Nephron (organoid): ENCODE results near the gene RSPO3.

Source experiments
- H3K27ac Mint-ChIP-seq, 3 experiments: 2 replicates each; pipeline ENCODE4 v1.8.0; 2020; ENCODE audit warnings: mixed read lengths in 3 of 3, mild to moderate bottlenecking in 2 of 3, moderate library complexity in 1 of 3
- H3K27me3 Mint-ChIP-seq: 2 replicates; pipeline ENCODE4 v1.8.0; 2021; ENCODE audit warnings: low read depth, mild to moderate bottlenecking, moderate library complexity, mixed read lengths
- H3K36me3 Mint-ChIP-seq: 2 replicates; pipeline ENCODE4 v1.8.0; 2020; ENCODE audit warnings: low read depth, mixed read lengths
- H3K4me1 Mint-ChIP-seq: 2 replicates; pipeline ENCODE4 v1.8.0; 2020; ENCODE audit warnings: mixed read lengths
- H3K4me3 Mint-ChIP-seq, 3 experiments: 2 replicates each; pipeline ENCODE4 v1.8.0; 2020; ENCODE audit warnings: mild to moderate bottlenecking in 3 of 3, mixed read lengths in 3 of 3, moderate library complexity in 2 of 3
- H3K9me3 Mint-ChIP-seq: 2 replicates; pipeline ENCODE4 v1.8.0; 2020; ENCODE audit warnings: mixed read lengths
- TF ChIP-seq, protein P1 (sequence below), 3 experiments: fragments of 200-600 bp; sonication (generic); IDR thresholded peaks; one replicate each; pipeline ENCODE4 v1.5.0; 2021; ENCODE audit warnings: antibody characterized with exemption in 3 of 3; ENCODE audit not compliant: unreplicated experiment in 3 of 3

RSPO3 gene

DNA sequence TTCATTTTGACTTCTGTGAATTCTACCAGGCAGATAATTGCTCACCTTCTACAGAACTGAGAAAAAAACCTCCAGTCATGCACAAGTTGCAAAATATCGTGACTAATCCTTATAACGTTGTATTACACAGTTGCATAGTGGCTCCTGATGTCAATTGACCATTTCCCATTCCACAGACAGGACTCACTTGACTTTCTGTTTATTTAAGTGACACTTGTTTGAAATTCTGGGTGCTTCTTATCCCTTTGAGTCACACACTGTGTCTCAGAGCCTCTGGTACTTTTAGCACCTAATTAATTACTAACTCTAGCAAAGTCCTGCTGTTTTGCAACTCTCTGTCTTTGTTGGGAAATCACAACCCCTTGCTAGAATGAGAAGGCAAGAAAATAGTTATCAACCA is 16.2 kb upstream of the RSPO3 start:
- H3K9me3 Mint-ChIP-seq: no peaks in the 10 kb centered on the region
- no peaks in the 10 kb centered on the region for H3K27me3 Mint-ChIP-seq
- no peaks in the 10 kb centered on the region for H3K36me3 Mint-ChIP-seq
- H3K4me3 Mint-ChIP-seq: no peak overlapping the region
- TF ChIP-seq, protein P1, sequence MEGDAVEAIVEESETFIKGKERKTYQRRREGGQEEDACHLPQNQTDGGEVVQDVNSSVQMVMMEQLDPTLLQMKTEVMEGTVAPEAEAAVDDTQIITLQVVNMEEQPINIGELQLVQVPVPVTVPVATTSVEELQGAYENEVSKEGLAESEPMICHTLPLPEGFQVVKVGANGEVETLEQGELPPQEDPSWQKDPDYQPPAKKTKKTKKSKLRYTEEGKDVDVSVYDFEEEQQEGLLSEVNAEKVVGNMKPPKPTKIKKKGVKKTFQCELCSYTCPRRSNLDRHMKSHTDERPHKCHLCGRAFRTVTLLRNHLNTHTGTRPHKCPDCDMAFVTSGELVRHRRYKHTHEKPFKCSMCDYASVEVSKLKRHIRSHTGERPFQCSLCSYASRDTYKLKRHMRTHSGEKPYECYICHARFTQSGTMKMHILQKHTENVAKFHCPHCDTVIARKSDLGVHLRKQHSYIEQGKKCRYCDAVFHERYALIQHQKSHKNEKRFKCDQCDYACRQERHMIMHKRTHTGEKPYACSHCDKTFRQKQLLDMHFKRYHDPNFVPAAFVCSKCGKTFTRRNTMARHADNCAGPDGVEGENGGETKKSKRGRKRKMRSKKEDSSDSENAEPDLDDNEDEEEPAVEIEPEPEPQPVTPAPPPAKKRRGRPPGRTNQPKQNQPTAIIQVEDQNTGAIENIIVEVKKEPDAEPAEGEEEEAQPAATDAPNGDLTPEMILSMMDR (IDR thresholded peaks at IDR 0.05; ENCODE audit: unreplicated experiment in 3 of 3): no peak
- no peak overlapping the region for H3K27ac Mint-ChIP-seq
- peaks cover 4% of the 10 kb centered on the region for H3K4me1 Mint-ChIP-seq

DNA sequence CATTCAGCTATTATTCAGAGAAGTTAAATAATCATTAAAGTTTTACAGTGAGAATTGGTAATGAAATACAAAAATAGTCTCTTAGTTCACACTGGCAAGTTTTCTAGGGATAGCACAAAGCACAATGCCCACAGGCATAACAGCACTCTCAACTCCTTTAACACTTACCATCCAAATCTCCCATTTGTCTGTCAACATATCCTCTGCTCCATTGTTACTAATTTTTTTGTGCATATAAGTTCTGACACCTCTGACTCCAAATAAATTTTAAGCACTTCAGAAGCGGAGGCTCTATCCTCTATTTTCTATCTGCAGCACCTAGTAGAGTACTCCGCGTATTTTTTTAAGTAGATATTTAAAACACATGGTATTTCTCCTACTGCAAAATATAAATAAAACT is 15.6 kb upstream of the RSPO3 start:
- Mint-ChIP-seq H3K4me3 (no peak overlapping the region), H3K27ac (no peak overlapping the region), H3K9me3 (no peaks in the 10 kb centered on the region), H3K36me3 (no peaks in the 10 kb centered on the region), H3K27me3 (no peaks in the 10 kb centered on the region), H3K4me1 (peaks cover 4% of the 10 kb centered on the region)
- TF ChIP-seq, protein P1 (IDR thresholded peaks at IDR 0.05; ENCODE audit: unreplicated experiment in 3 of 3): no peak

DNA sequence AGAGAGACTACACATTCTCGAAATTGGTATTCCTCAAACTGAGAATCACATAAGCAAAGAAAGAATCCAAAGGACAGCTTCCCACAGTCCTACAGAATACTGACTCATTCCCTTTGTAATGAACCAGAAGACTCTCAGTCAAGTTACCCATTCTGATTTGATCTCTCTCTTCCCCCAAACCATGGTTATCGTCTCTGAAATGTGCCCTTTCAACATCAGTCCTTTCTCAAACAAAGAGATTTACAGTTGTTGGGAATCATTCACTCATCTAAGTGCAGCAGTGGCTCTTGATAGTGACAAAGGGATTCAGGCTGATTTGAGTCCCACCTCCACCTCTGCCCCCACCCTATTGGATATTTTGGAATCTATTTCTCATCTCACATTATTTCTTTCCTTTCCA is 15.0 kb upstream of the RSPO3 start:
- Mint-ChIP-seq H3K4me3 (no peak overlapping the region), H3K27me3 (no peaks in the 10 kb centered on the region), H3K4me1 (peaks cover 4% of the 10 kb centered on the region), H3K27ac (no peak overlapping the region), H3K9me3 (no peaks in the 10 kb centered on the region), H3K36me3 (no peaks in the 10 kb centered on the region)
- TF ChIP-seq, protein P1 (IDR thresholded peaks at IDR 0.05; ENCODE audit: unreplicated experiment in 3 of 3): no peak

DNA sequence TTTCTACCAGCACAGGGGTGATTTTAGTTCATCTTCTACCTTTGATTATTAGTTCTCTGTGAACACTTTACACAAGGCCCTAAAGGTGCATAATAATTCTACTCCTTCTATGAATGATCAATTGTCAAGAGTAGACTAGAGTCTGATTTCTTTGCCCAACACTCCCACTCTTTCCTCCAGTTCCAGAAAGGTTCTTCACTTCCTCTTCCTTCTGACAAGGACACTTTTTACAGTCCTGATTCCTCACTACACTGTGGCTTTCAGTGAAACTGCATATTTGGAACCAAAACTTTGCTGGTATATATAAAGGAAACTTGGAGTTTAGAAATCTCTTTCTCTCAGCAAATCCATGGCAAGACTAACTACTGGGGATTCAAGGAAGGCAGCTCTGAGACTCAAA is 10.6 kb upstream of the RSPO3 start:
- TF ChIP-seq, protein P1 (IDR thresholded peaks at IDR 0.05; ENCODE audit: unreplicated experiment in 3 of 3): no peak
- no peaks in the 10 kb centered on the region for H3K9me3 Mint-ChIP-seq
- H3K4me3 Mint-ChIP-seq: no peak overlapping the region
- no peaks in the 10 kb centered on the region for H3K4me1 Mint-ChIP-seq
- H3K27me3 Mint-ChIP-seq: peaks cover 6% of the 10 kb centered on the region
- H3K27ac Mint-ChIP-seq: no peak overlapping the region
- no peaks in the 10 kb centered on the region for H3K36me3 Mint-ChIP-seq

DNA sequence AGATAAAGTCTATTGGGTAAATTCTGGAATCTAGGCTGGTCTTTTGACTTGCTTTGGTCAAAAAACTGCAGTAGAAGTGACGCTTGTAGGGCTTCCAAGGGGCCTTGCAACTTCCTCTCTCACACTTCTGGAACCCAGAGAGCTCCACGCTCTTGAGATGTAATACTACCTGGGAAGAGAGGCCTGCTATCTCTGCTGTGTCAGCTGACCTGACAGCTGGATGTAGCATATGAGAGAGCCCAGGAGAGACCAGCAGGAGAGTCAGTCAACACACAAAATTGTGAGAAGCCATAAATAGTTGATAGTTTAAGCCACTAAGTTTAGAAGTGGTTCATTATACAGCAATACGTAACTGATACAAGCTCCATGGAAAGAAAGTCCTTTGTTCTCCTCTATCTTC is 7.8 kb upstream of the RSPO3 start:
- peaks cover 13% of the 10 kb centered on the region for H3K27me3 Mint-ChIP-seq
- TF ChIP-seq, protein P1 (IDR thresholded peaks at IDR 0.05; ENCODE audit: unreplicated experiment in 3 of 3): no peak
- peaks cover 11% of the 10 kb centered on the region for H3K4me1 Mint-ChIP-seq
- no peaks in the 10 kb centered on the region for H3K9me3 Mint-ChIP-seq
- no peak overlapping the region for H3K27ac Mint-ChIP-seq
- no peak overlapping the region for H3K4me3 Mint-ChIP-seq
- no peaks in the 10 kb centered on the region for H3K36me3 Mint-ChIP-seq

DNA sequence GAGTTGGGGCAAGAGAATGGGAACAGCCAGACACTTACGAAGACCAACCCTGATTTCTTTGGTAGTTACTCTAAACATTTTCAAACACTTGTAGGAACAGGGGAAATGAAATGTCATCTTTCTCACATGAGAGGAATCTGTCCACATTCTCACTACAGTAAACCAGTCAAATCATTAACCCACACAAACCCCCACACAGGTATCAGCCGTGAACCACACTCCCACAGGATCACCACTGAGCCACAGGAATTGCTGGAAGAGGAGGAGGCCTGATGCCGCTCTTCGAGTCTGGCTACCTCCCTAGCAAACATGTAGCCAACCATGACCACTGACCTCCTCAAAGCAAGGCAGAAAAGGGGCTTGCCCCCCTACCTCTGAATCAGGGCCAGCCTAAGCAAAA is 6.9 kb upstream of the RSPO3 start:
- no peak overlapping the region for H3K4me3 Mint-ChIP-seq
- peak overlapping the region in 1 of 3 experiments; percentile 54 for H3K27ac Mint-ChIP-seq
- H3K27me3 Mint-ChIP-seq: peaks cover 22% of the 10 kb centered on the region
- H3K9me3 Mint-ChIP-seq: no peaks in the 10 kb centered on the region
- TF ChIP-seq, protein P1 (IDR thresholded peaks at IDR 0.05; ENCODE audit: unreplicated experiment in 3 of 3): no peak
- peaks cover 18% of the 10 kb centered on the region for H3K4me1 Mint-ChIP-seq
- H3K36me3 Mint-ChIP-seq: no peaks in the 10 kb centered on the region
